ENCODE data around the gene TET2.

The TET2 gene

GRCh38 chr4:105122350-105122749 is 24.3 kb upstream of the TET2 start:
- Histone ChIP-seq H3K36me3 (ENCODE audit: control insufficient read depth in 2 of 2, insufficient read depth in 2 of 2, low read length in 2 of 2) (no peaks in the 10 kb centered on the region), H3K9ac (ENCODE audit: low read length in 2 of 2) (no peak overlapping the region), H3K27me3 (ENCODE audit: control insufficient read depth in 1 of 2, insufficient read depth in 2 of 2, low read length in 2 of 2) (no peaks in the 10 kb centered on the region)

GRCh38 chr4:105126311-105127169 is 20.1 kb upstream of the TET2 start:
- H3K4me3 ChIP-seq (ENCODE audit: low read length in 2 of 2) = no peak overlapping the region
- no peak overlapping the region for H3K27ac ChIP-seq (ENCODE audit: low read length)
- no peaks in the 10 kb centered on the region for H3K36me3 ChIP-seq (ENCODE audit: control insufficient read depth in 2 of 2, insufficient read depth in 2 of 2, low read length in 2 of 2)
- no peaks in the 10 kb centered on the region for H3K4me1 ChIP-seq (ENCODE audit: control insufficient read depth, insufficient read depth, low read length)
- no peak overlapping the region for H3K9ac ChIP-seq (ENCODE audit: low read length in 2 of 2)
- H3K9me3 ChIP-seq (ENCODE audit: control insufficient read depth in 2 of 2, low read length in 2 of 2) = no peaks in the 10 kb centered on the region
- H3K27me3 ChIP-seq (ENCODE audit: control insufficient read depth in 1 of 2, insufficient read depth in 2 of 2, low read length in 2 of 2) = no peaks in the 10 kb centered on the region

More at GRCh38 chr4:105122350-105122749, 24.3 kb upstream of the TET2 start:
- Histone ChIP-seq H3K9me3 (ENCODE audit: control insufficient read depth in 2 of 2, low read length in 2 of 2) (no peaks in the 10 kb centered on the region), H3K4me3 (ENCODE audit: low read length in 2 of 2) (no peak overlapping the region), H3K4me1 (ENCODE audit: control insufficient read depth, insufficient read depth, low read length) (no peaks in the 10 kb centered on the region), H3K27ac (ENCODE audit: low read length) (no peak overlapping the region)

DNA sequence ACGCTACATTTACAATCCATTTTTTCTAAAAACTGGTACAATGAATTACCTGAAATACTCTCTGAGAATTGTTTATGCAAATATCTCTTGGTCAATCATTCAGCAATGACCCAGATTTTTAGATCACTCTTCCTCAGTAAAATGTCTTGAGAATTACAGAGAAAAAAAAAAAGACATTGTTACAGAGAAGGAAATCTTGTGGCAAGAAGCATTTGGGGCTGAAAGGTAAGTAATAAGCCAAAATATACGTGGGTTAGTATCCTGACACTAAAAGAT is 19.6 kb upstream of the TET2 start:
- no peak overlapping the region for H3K4me3 ChIP-seq (ENCODE audit: low read length in 2 of 2)

GRCh38 chr4:105128208-105128607 is 18.5 kb upstream of the TET2 start:
- Histone ChIP-seq H3K27ac (ENCODE audit: low read length) (no peak overlapping the region), H3K9ac (ENCODE audit: low read length in 2 of 2) (no peak overlapping the region), H3K27me3 (ENCODE audit: control insufficient read depth in 1 of 2, insufficient read depth in 2 of 2, low read length in 2 of 2) (no peaks in the 10 kb centered on the region), H3K4me3 (ENCODE audit: low read length in 2 of 2) (no peak overlapping the region), H3K9me3 (ENCODE audit: control insufficient read depth in 2 of 2, low read length in 2 of 2) (no peaks in the 10 kb centered on the region), H3K36me3 (ENCODE audit: control insufficient read depth in 2 of 2, insufficient read depth in 2 of 2, low read length in 2 of 2) (no peaks in the 10 kb centered on the region), H3K4me1 (ENCODE audit: control insufficient read depth, insufficient read depth, low read length) (no peaks in the 10 kb centered on the region)

More for the DNA sequence above, 19.6 kb upstream of the TET2 start:
- H3K4me1 ChIP-seq (ENCODE audit: control insufficient read depth, insufficient read depth, low read length) = no peaks in the 10 kb centered on the region
- H3K27me3 ChIP-seq (ENCODE audit: control insufficient read depth in 1 of 2, insufficient read depth in 2 of 2, low read length in 2 of 2) = no peaks in the 10 kb centered on the region
- no peaks in the 10 kb centered on the region for H3K36me3 ChIP-seq (ENCODE audit: control insufficient read depth in 2 of 2, insufficient read depth in 2 of 2, low read length in 2 of 2)
- no peak overlapping the region for H3K27ac ChIP-seq (ENCODE audit: low read length)
- no peaks in the 10 kb centered on the region for H3K9me3 ChIP-seq (ENCODE audit: control insufficient read depth in 2 of 2, low read length in 2 of 2)
- no peak overlapping the region for H3K9ac ChIP-seq (ENCODE audit: low read length in 2 of 2)

- Histone ChIP-seq H3K9me3 (ENCODE audit: control insufficient read depth in 2 of 2, low read length in 2 of 2) (no peaks in the 10 kb centered on the region), H3K27ac (ENCODE audit: low read length) (no peak overlapping the region), H3K27me3 (ENCODE audit: control insufficient read depth in 1 of 2, insufficient read depth in 2 of 2, low read length in 2 of 2) (no peaks in the 10 kb centered on the region), H3K9ac (ENCODE audit: low read length in 2 of 2) (no peak overlapping the region), H3K36me3 (ENCODE audit: control insufficient read depth in 2 of 2, insufficient read depth in 2 of 2, low read length in 2 of 2) (no peaks in the 10 kb centered on the region), H3K4me1 (ENCODE audit: control insufficient read depth, insufficient read depth, low read length) (no peaks in the 10 kb centered on the region), H3K4me3 (ENCODE audit: low read length in 2 of 2) (no peak overlapping the region)
Measured at GRCh38 chr4:105129286-105130040, 17.2 kb upstream of the TET2 start.

DNA sequence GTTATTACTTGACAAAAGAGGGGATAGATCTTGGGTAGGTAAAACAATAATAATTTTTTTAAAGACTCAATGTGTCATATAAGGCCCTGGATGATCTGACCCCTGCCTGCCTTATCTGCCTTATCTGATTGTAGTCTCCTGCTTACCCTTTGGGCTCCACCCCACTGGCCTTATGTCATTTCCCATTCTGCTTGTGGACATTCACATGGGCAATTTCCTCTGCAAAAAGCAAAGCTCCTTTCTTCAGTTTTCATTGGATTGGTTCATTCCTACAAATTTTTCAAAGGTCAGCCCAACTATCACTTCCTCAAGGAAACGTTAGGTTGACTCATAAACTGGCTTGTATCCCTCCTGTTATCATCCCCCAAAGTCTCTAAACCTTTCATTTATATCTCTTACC is 15.7 kb upstream of the TET2 start:
- H3K4me1 ChIP-seq (ENCODE audit: control insufficient read depth, insufficient read depth, low read length) = no peaks in the 10 kb centered on the region
- no peak overlapping the region for H3K27ac ChIP-seq (ENCODE audit: low read length)
- H3K9me3 ChIP-seq (ENCODE audit: control insufficient read depth in 2 of 2, low read length in 2 of 2) = no peaks in the 10 kb centered on the region
- H3K36me3 ChIP-seq (ENCODE audit: control insufficient read depth in 2 of 2, insufficient read depth in 2 of 2, low read length in 2 of 2) = no peaks in the 10 kb centered on the region
- H3K9ac ChIP-seq (ENCODE audit: low read length in 2 of 2) = no peak overlapping the region
- H3K4me3 ChIP-seq (ENCODE audit: low read length in 2 of 2) = no peak overlapping the region
- no peaks in the 10 kb centered on the region for H3K27me3 ChIP-seq (ENCODE audit: control insufficient read depth in 1 of 2, insufficient read depth in 2 of 2, low read length in 2 of 2)

- no peak overlapping the region for H3K9ac ChIP-seq (ENCODE audit: low read length in 2 of 2)
- H3K9me3 ChIP-seq (ENCODE audit: control insufficient read depth in 2 of 2, low read length in 2 of 2) = no peaks in the 10 kb centered on the region
- no peaks in the 10 kb centered on the region for H3K27me3 ChIP-seq (ENCODE audit: control insufficient read depth in 1 of 2, insufficient read depth in 2 of 2, low read length in 2 of 2)
- H3K4me3 ChIP-seq (ENCODE audit: low read length in 2 of 2) = no peak overlapping the region
- H3K27ac ChIP-seq (ENCODE audit: low read length) = no peak overlapping the region
- no peaks in the 10 kb centered on the region for H3K4me1 ChIP-seq (ENCODE audit: control insufficient read depth, insufficient read depth, low read length)
- H3K36me3 ChIP-seq (ENCODE audit: control insufficient read depth in 2 of 2, insufficient read depth in 2 of 2, low read length in 2 of 2) = no peaks in the 10 kb centered on the region
Measured at GRCh38 chr4:105133976-105134375, 12.7 kb upstream of the TET2 start.

DNA sequence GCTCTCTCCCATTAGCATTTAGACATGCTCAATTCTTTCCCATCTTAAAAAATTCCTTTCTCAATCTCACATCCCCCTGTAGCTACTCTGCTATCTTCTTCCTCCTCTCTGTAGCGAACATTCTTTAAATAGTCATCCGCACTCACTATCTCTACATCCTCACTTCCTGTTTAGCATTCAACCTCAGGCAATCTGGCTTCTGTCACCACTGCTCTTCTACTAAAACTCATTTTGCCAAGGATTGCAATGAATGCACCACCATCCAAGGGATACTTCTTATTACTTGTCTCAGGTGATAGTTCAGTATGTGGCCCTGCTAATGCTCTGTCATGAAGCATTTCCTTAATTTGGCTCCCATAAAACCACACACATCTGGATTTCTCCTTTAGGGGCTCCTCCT is 10.9 kb upstream of the TET2 start:
- H3K9ac ChIP-seq (ENCODE audit: low read length in 2 of 2) = no peak overlapping the region
- H3K27me3 ChIP-seq (ENCODE audit: control insufficient read depth in 1 of 2, insufficient read depth in 2 of 2, low read length in 2 of 2) = no peaks in the 10 kb centered on the region
- H3K9me3 ChIP-seq (ENCODE audit: control insufficient read depth in 2 of 2, low read length in 2 of 2) = no peaks in the 10 kb centered on the region
- no peak overlapping the region for H3K4me3 ChIP-seq (ENCODE audit: low read length in 2 of 2)
- no peaks in the 10 kb centered on the region for H3K4me1 ChIP-seq (ENCODE audit: control insufficient read depth, insufficient read depth, low read length)
- H3K27ac ChIP-seq (ENCODE audit: low read length) = no peak overlapping the region
- H3K36me3 ChIP-seq (ENCODE audit: control insufficient read depth in 2 of 2, insufficient read depth in 2 of 2, low read length in 2 of 2) = no peaks in the 10 kb centered on the region

GRCh38 chr4:105137121-105137875 is 9.4 kb upstream of the TET2 start:
- H3K9me3 ChIP-seq (ENCODE audit: control insufficient read depth in 2 of 2, low read length in 2 of 2) = no peaks in the 10 kb centered on the region
- H3K27ac ChIP-seq (ENCODE audit: low read length) = no peak overlapping the region
- H3K27me3 ChIP-seq (ENCODE audit: control insufficient read depth in 1 of 2, insufficient read depth in 2 of 2, low read length in 2 of 2) = no peaks in the 10 kb centered on the region
- H3K4me1 ChIP-seq (ENCODE audit: control insufficient read depth, insufficient read depth, low read length) = no peaks in the 10 kb centered on the region
- no peak overlapping the region for H3K4me3 ChIP-seq (ENCODE audit: low read length in 2 of 2)
- no peak overlapping the region for H3K9ac ChIP-seq (ENCODE audit: low read length in 2 of 2)
- no peaks in the 10 kb centered on the region for H3K36me3 ChIP-seq (ENCODE audit: control insufficient read depth in 2 of 2, insufficient read depth in 2 of 2, low read length in 2 of 2)

GRCh38 chr4:105139646-105140045 is 7.0 kb upstream of the TET2 start:
- Histone ChIP-seq H3K36me3 (ENCODE audit: control insufficient read depth in 2 of 2, insufficient read depth in 2 of 2, low read length in 2 of 2) (no peaks in the 10 kb centered on the region), H3K27ac (ENCODE audit: low read length) (no peak overlapping the region), H3K27me3 (ENCODE audit: control insufficient read depth in 1 of 2, insufficient read depth in 2 of 2, low read length in 2 of 2) (no peaks in the 10 kb centered on the region), H3K4me3 (ENCODE audit: low read length in 2 of 2) (no peak overlapping the region), H3K4me1 (ENCODE audit: control insufficient read depth, insufficient read depth, low read length) (no peaks in the 10 kb centered on the region), H3K9me3 (ENCODE audit: control insufficient read depth in 2 of 2, low read length in 2 of 2) (no peaks in the 10 kb centered on the region), H3K9ac (ENCODE audit: low read length in 2 of 2) (no peak overlapping the region)
